K562 (cell line): ENCODE results near the gene LMOD1. TPM values are rescaled to one million over a fixed set of nuclear protein-coding genes. Genes with fewer than 3 reads are reported as not detected.

Experiments
- ETV1 ChIP-seq: fragments of 450-650 bp; conservative IDR thresholded peaks from 2 replicates; pipeline ENCODE4 v1.6.1; 2016; ENCODE audit warnings: missing genetic modification characterization, control low read depth, low read depth, missing compliant biosample characterization
- JUND ChIP-seq, 2 experiments: IDR thresholded peaks; 2 replicates in 1 of 2; 3 replicates in 1 of 2; pipeline ENCODE4 v1.6.1; 2011; ENCODE audit warnings: borderline replicate concordance in 2 of 2, low read depth in 2 of 2, low read length in 2 of 2, improper control_type of control experiment in 1 of 2, missing biosample characterization in 1 of 2, missing genetic modification characterization in 1 of 2, missing genetic modification reagents in 1 of 2
- MCM2 ChIP-seq: fragments of 450-650 bp; IDR thresholded peaks from 2 replicates; pipeline ENCODE4 v1.6.1; 2017; ENCODE audit warnings: low read depth, mild to moderate bottlenecking
- MLX ChIP-seq, 2 experiments: fragments of 450-650 bp in 1 of 2; sonication (generic) in 1 of 2; formaldehyde crosslinking; conservative IDR thresholded peaks; 2 replicates each; pipeline versions ENCODE4 v1.4.0 to v1.8.1; 2020 to 2022; ENCODE audit warnings: mild to moderate bottlenecking in 1 of 2, missing genetic modification reagents in 1 of 2
- PHF21A ChIP-seq: fragments of 450-650 bp; IDR thresholded peaks from 2 replicates; pipeline ENCODE4 v1.6.1; 2017; ENCODE audit warnings: low read depth, borderline replicate concordance
- SNRNP70 ChIP-seq: fragments of 200-400 bp; formaldehyde crosslinking; optimal IDR thresholded peaks from 2 replicates; pipeline ENCODE3; 2017; ENCODE audit warnings: low read depth, low read length
- SP2 ChIP-seq: IDR thresholded peaks from 2 replicates; pipeline ENCODE4 v1.6.1; 2011; ENCODE audit warnings: mild to moderate bottlenecking, low read depth, low read length, moderate library complexity; ENCODE audit not compliant: poor library complexity, severe bottlenecking; ENCODE audit errors: extremely low read depth
- ZBED1 ChIP-seq: IDR thresholded peaks from 2 replicates; pipeline ENCODE4 v1.6.1; 2014
- polyA plus RNA-seq, 8 experiments: library from polyadenylated mRNA; depleted of rRNA in 4 of 8; stranded (reverse) in 5 of 8; unstranded in 3 of 8; fragments of >200 nt; fragmentation: Nextera tagmentation in 2 of 8; fragmentation: Illumina TruSeq in 1 of 8; extraction: Ambion mirVana in 2 of 8; extraction: Trizol in 1 of 8; gene quantifications; 2 replicates each; pipeline versions ENCODE4 v1.2.1 to v1.2.3, GENCODE V29; 2011 to 2014; ENCODE audit warnings: inconsistent platforms in 1 of 8, missing spikeins in 1 of 8
- total RNA-seq, 7 experiments: library from RNA; depleted of rRNA in 6 of 7; stranded (reverse); fragments of >200 nt in 6 of 7; fragmentation: Illumina TruSeq in 2 of 7; extraction: Trizol in 2 of 7; gene quantifications; 2 replicates each; pipeline versions ENCODE4 v1.2.1 to v1.2.3, GENCODE V29; 2011 to 2021; ENCODE audit warnings: low replicate concordance in 1 of 7
- TF ChIP-seq, protein P1 (sequence below): sonication (generic); formaldehyde crosslinking; IDR thresholded peaks from 2 replicates; pipeline ENCODE4 v1.8.0; 2022; ENCODE audit warnings: mild to moderate bottlenecking, missing genetic modification reagents
- TF ChIP-seq, protein P2 (sequence below): fragments of 250-450 bp; sonication (Bioruptor Pico); IDR thresholded peaks from 2 replicates; pipeline ENCODE4 v1.4.0; 2020; ENCODE audit warnings: mild to moderate bottlenecking, moderate library complexity

The LMOD1 gene
- total and polyA plus RNA-seq, 9 of the 15 experiments (the other 6 are each of a cell fraction or from before 2014, with no cell fraction given): 0.03 to 0.54 (median 0.38) TPM; not detected in 1

DNA sequence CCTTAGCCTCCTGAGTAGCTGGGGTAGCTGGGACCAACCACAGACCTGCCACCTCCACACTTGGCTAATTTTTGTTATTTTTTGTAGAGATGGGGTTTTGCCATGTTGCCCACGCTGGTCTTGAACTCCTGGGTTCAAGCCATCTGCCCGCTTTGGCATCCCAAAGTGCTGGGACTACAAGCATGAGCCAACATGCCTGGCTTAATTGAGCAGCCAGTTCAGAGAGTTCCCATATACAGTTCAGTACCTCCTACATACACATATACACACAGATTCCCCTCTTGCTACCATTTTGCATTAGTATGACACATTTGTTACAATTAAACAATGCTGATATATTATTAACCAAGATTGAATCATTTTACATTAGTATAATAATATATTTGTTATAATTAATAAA is 39.0 kb upstream of the LMOD1 start (continued):
- TF ChIP-seq SNRNP70: no peak
- TF ChIP-seq ZBED1: no peak
- TF ChIP-seq MCM2: no peak
- TF ChIP-seq PHF21A: no peak
- no peak for TF ChIP-seq MLX (CRISPR knock-in tag; conservative IDR thresholded peaks at IDR 0.05)
- TF ChIP-seq, protein P1, sequence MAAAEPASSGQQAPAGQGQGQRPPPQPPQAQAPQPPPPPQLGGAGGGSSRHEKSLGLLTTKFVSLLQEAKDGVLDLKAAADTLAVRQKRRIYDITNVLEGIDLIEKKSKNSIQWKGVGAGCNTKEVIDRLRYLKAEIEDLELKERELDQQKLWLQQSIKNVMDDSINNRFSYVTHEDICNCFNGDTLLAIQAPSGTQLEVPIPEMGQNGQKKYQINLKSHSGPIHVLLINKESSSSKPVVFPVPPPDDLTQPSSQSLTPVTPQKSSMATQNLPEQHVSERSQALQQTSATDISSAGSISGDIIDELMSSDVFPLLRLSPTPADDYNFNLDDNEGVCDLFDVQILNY (CRISPR knock-in tag): no peak
- TF ChIP-seq ETV1 (tag): no peak
- TF ChIP-seq SP2: no peak
- TF ChIP-seq, protein P2, sequence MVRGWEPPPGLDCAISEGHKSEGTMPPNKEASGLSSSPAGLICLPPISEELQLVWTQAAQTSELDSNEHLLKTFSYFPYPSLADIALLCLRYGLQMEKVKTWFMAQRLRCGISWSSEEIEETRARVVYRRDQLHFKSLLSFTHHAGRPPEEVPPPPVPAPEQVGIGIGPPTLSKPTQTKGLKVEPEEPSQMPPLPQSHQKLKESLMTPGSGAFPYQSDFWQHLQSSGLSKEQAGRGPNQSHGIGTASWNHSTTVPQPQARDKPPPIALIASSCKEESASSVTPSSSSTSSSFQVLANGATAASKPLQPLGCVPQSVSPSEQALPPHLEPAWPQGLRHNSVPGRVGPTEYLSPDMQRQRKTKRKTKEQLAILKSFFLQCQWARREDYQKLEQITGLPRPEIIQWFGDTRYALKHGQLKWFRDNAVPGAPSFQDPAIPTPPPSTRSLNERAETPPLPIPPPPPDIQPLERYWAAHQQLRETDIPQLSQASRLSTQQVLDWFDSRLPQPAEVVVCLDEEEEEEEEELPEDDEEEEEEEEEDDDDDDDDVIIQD (CRISPR knock-in tag): no peak
- no peak for TF ChIP-seq JUND (IDR thresholded peaks at IDR 0.05; ENCODE audit: borderline replicate concordance, low read depth, low read length)
- no peak for TF ChIP-seq JUND (tag; IDR thresholded peaks at IDR 0.05; ENCODE audit: borderline replicate concordance, low read depth, low read length)
- TF ChIP-seq, all 486 proteins: peak for 0
